Measurements from ENCODE around the gene SORBS1.

Gene SORBS1

GRCh38 chr10:95567903-95568630 is 6.9 kb upstream of the SORBS1 start:
- no peak overlapping the region for H3K27ac ChIP-seq (ENCODE audit: poor library complexity, severe bottlenecking)
- no peaks in the 10 kb centered on the region for H3K36me3 ChIP-seq (ENCODE audit: low read depth)
- no peaks in the 10 kb centered on the region for H3K4me1 ChIP-seq (ENCODE audit: insufficient read depth, poor library complexity, severe bottlenecking)
- no peak overlapping the region for H3K4me3 ChIP-seq (ENCODE audit: severe bottlenecking)
- TF ChIP-seq CTCF (IDR thresholded peaks at IDR 0.05; ENCODE audit: poor library complexity, severe bottlenecking): no peak
- no peaks in the 10 kb centered on the region for H3K9me3 ChIP-seq (ENCODE audit: severe bottlenecking)
- ATAC-seq (ENCODE audit: low read depth) (no peak), DNase-seq (ENCODE audit: low spot score) (no peak)
- H3K27me3 ChIP-seq (ENCODE audit: insufficient read depth, poor library complexity, severe bottlenecking): no peaks in the 10 kb centered on the region

GRCh38 chr10:95566136-95566535 is 5.0 kb upstream of the SORBS1 start:
- Histone ChIP-seq H3K36me3 (ENCODE audit: low read depth) (no peaks in the 10 kb centered on the region), H3K4me3 (ENCODE audit: severe bottlenecking) (no peak overlapping the region), H3K27me3 (ENCODE audit: insufficient read depth, poor library complexity, severe bottlenecking) (no peaks in the 10 kb centered on the region), H3K9me3 (ENCODE audit: severe bottlenecking) (no peaks in the 10 kb centered on the region), H3K27ac (ENCODE audit: poor library complexity, severe bottlenecking) (no peak overlapping the region), H3K4me1 (ENCODE audit: insufficient read depth, poor library complexity, severe bottlenecking) (no peaks in the 10 kb centered on the region)
- DNase-seq (ENCODE audit: low spot score) (no peak), ATAC-seq (ENCODE audit: low read depth) (no peak)
- no peak for TF ChIP-seq CTCF (IDR thresholded peaks at IDR 0.05; ENCODE audit: poor library complexity, severe bottlenecking)

DNA sequence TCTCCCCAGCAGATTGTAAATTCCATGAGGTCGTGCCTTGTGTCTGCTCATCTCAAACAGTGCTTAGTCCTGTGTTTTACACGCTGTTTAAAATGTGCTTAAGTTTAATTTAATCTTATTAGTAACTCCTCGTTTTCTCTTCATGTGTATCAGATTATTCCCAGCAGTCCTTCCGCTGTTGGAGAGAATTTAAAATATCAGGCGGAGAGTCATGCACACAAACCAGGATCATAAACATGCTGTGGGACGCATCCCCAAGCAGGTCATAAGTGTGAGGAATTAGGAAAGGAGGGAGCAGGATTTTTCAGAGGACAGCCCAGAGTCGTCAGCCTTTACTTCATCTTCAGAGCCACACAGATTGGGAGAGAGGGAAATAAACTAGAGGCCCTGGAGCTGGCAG is 4.2 kb upstream of the SORBS1 start:
- H3K9me3 ChIP-seq (ENCODE audit: severe bottlenecking): no peaks in the 10 kb centered on the region
- no peak for TF ChIP-seq CTCF (IDR thresholded peaks at IDR 0.05; ENCODE audit: poor library complexity, severe bottlenecking)
- ATAC-seq (ENCODE audit: low read depth): no peak
- H3K36me3 ChIP-seq (ENCODE audit: low read depth): no peaks in the 10 kb centered on the region
- H3K4me3 ChIP-seq (ENCODE audit: severe bottlenecking): no peak overlapping the region
- no peak for DNase-seq (ENCODE audit: low spot score)
- no peaks in the 10 kb centered on the region for H3K4me1 ChIP-seq (ENCODE audit: insufficient read depth, poor library complexity, severe bottlenecking)
- no peak overlapping the region for H3K27ac ChIP-seq (ENCODE audit: poor library complexity, severe bottlenecking)
- peaks cover 2% of the 10 kb centered on the region for H3K27me3 ChIP-seq (ENCODE audit: insufficient read depth, poor library complexity, severe bottlenecking)

GRCh38 chr10:95564291-95564690 is 3.1 kb upstream of the SORBS1 start:
- Histone ChIP-seq H3K36me3 (ENCODE audit: low read depth) (no peaks in the 10 kb centered on the region), H3K27me3 (ENCODE audit: insufficient read depth, poor library complexity, severe bottlenecking) (peaks cover 9% of the 10 kb centered on the region), H3K4me1 (ENCODE audit: insufficient read depth, poor library complexity, severe bottlenecking) (no peaks in the 10 kb centered on the region), H3K9me3 (ENCODE audit: severe bottlenecking) (no peaks in the 10 kb centered on the region), H3K4me3 (ENCODE audit: severe bottlenecking) (no peak overlapping the region), H3K27ac (ENCODE audit: poor library complexity, severe bottlenecking) (no peak overlapping the region)
- ATAC-seq (ENCODE audit: low read depth): no peak
- DNase-seq (ENCODE audit: low spot score): no peak
- TF ChIP-seq CTCF (IDR thresholded peaks at IDR 0.05; ENCODE audit: poor library complexity, severe bottlenecking): no peak

DNA sequence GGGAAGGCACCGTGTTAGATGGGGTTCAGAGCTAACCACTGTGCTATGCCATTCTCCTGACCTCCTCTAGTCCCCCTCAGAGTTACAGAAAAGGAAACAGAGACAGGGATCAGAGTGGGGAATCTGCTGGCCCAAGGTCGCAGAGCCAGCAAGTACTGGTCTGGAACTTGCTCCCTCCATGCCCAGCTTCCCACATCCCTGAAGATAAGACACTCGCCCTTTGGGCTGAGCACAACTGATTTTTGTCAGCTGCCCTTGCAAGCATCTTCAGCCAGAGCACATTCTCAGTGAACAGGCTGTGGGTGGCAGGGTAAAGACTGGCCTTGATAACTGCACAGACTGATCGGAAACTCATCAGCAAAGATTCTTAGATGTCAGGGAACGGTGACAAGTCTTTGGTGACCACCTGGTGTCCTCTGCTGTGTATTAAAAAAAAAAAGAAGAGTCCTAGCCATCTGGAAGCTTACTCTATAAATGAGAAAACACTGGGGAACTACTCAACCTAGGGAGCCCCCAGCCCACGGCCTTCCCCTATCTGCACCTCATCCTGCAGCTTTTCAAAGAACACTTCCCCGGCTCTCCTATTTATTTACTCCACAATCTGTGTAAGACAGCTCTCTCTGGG is 1.3 kb upstream of the SORBS1 start:
- DNase-seq (ENCODE audit: low spot score) (no peak), ATAC-seq (ENCODE audit: low read depth) (no peak)
- no peak overlapping the region for H3K4me3 ChIP-seq (ENCODE audit: severe bottlenecking)
- H3K9me3 ChIP-seq (ENCODE audit: severe bottlenecking): no peaks in the 10 kb centered on the region
- H3K36me3 ChIP-seq (ENCODE audit: low read depth): no peaks in the 10 kb centered on the region
- peaks cover 9% of the 10 kb centered on the region for H3K27me3 ChIP-seq (ENCODE audit: insufficient read depth, poor library complexity, severe bottlenecking)
- no peak overlapping the region for H3K27ac ChIP-seq (ENCODE audit: poor library complexity, severe bottlenecking)
- H3K4me1 ChIP-seq (ENCODE audit: insufficient read depth, poor library complexity, severe bottlenecking): no peaks in the 10 kb centered on the region
- TF ChIP-seq CTCF (IDR thresholded peaks at IDR 0.05; ENCODE audit: poor library complexity, severe bottlenecking): no peak

Data from RWPE2 (cell line).